Ureter (tissue), 1 donor: ENCODE results near the gene GRPEL1. TPM values are rescaled to one million over a fixed set of nuclear protein-coding genes. Genes with fewer than 3 reads are reported as not detected.
"Not testable (repeated sequence)": the region's sequence is repeated elsewhere in the genome, so short reads cannot be mapped to it uniquely, and the experiment has no call there.

ENCODE experiments used
- DNase-seq: peaks from one replicate; pipeline ENCODE4 v3.0.0-alpha.2; 2020; ENCODE audit warnings: low spot score
- total RNA-seq: library from RNA; stranded (reverse); gene quantifications from one replicate; pipeline ENCODE4 v1.2.4, GENCODE V29; 2023
- donor health status: DM: yes; HTN: yes; CAD: no.

The GRPEL1 gene
- total RNA-seq, 1 donor from 2014 or later, result 35.1 TPM

DNA sequence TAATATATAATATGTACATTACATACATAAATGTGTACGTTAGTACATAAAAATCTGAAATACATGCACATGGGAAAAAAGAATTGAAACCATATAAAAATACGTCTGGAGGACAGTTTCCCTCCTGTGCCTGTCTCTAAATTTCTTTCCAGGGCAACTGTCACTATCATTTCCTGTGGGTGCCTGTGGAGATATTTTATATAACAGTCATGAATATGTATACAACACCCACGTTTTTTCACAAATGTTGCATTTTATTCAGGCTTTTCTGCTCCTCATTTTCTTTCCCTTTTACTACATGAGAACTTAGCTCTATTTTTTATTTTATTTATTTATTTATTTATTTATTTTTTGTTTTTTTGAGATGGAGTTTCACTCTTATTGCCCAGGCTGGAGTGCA is 24.2 kb upstream of the GRPEL1 start:
- DNase-seq, result no peak

DNA sequence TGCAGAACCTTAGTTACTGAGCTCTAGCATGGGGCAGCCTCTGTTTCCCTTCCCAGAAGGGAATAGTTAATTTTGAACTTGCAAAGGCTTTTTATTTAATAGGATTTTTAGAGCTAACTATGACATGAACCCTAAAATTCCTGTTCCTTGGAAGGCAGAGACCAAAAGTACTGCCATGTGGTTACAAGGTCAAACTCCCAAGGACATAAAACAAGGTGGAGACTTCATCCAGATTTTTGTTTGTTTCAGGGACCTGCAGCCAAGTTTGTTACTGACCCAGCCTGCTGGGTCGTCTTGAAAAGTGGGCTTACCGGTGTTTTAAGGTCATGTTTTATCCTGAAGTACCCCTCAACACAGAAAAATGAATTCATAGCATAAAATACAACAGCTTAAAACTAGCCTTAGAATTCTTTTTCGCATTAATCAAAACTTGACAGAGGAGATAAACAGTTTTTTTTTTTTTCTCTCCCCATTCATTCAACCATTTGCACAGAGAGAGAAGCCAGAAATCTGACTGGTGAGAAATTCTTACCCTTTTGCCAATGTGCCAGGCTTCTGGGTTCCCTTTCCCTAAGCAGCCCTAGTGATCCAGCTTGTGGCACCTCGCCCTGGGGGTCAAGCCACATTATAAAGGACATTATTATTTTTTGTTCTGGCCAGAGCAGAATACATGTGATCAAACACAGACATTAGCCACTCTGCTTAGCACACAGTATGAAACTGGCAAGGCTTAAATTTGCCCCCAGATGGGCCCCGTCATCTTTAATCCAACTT is 21.5 kb upstream of the GRPEL1 start:
- no peak for DNase-seq

DNA sequence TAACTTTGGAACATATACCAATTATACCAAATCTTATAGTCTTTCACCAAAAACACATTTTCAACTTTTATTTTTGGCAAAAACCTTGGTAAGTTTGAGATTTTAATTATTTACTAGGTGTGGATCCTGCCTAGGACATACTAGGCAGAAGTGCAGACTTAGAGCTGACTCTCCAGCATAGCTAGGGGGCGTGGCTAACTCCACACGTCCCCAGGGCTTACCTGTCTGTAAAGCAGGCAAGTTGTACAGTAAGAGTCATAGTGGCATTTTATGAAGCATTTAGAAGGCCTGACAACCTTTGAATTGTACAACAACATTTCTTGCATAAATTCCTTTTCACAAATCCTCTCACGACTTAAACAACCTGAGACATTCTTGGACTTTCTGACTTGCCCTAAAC is 19.2 kb upstream of the GRPEL1 start:
- no peak for DNase-seq

DNA sequence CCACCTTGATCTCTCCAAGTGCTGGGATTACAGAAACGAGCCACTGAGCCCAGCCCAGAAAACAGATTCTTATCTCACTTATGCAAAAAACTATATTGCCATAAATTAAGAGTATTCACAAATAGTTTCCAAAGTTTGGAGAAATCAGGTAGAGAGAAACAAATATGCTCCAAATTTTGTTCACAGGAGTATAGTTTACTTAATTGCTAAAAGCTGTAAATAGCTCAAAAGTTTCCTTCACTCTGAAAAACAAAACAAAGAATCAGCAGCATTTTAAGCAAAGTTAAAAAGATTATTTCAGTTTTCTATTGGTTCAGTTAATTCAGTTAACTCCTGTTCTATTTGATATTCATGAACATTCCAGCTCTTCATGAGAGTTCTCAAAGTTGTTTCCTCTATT is 18.5 kb upstream of the GRPEL1 start:
- no peak for DNase-seq

DNA sequence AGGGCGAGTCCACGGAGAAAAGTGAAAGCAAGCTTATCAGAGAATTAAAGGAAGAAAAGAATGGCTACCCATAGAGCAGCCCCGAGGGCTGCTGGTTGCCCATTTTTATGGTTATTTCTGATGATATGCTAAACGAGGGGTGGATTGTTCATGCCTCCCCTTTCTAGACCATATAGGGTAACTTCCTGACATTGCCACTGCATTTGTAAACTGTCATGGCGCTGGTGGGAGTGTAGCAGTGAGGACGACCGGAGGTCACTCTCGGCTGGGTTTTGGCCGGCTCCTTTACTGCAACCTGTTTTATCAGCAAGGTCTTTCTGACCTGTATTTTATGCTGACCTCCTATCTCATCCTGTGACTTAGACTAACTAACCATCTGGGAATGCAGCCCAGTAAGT is 16.7 kb upstream of the GRPEL1 start:
- not testable (repeated sequence) for DNase-seq

DNA sequence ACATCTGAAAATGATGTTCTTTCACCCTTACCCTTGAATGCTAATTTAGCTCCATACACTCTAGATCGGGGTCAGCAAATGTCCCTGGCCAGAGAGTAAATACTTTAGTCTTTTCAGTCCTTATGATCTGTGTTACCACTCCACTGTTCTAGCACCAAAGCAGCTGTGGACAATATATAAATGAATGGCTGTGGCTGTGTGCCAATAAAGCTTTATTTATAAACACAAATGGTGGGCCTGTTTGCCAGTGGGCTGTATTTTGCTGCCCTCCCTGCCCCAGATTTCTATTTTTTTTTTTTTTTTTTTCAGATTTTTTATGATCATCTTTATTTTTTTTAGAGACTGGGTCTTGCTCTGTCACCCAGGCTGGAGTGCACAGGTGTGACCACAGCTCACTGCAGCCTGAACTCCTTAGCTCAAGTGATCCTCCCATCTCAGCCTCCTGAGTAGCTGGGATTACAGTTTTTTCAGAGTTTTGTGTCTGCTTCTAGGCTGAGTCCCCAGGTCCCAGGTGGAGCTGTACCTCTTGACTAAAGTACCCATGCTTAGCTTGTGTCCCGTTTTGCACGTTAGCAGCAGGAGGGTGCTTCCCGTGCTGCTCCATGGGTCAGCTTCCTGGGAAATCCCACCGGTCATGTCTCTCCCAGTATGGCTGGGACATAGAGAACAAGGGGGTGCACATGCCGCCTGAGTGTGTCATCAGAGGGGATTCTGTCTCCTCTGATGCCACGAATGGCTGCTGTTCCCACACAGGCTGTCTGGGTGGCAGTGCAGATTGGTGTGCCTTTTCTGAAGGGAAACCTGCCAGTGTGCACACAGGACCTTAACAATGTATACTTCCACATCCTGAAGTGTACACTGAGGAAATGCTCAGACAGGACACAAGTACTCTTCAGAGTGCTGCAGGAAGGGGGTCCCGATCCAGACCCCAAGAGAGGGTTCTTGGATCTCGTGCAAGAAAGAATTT is 16.0 kb upstream of the GRPEL1 start:
- DNase-seq, result no peak

DNA sequence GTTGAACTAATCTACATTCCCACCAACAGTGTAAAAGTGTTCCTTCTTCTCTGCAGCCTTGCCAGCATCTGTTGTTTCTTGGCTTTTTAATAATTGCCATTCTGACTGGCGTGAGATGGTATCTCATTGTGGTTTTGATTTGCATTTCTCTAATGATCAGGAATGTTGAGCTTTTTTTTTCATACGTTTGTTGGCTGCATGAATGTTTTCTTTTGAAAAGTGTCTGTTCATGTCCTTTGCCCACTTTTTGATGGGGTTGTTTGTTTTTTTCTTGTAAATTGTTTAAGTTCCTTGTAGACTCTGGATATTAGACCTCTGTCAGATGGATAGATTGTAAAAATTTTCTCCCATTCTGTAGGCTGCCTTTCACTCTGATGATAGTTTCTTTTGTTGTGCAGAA is 12.0 kb upstream of the GRPEL1 start:
- DNase-seq, result not testable (repeated sequence)

DNA sequence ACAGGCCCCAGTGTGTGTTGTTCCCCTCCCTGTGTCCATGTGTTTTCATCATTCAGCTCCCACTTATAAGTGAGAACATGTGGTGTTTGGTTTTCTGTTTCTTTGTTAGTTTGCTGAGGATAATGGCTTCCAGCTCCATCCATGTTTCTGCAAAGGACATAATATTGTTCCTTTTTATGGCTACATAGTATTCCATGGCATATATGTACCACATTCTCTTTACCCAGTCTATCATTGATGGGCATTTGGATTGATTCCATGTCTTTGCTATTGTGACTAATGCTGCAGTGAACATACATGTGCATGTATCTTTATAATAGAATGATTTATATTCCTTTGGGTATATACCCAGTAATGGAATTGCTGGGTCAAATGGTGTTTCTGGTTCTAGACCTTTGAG is 11.6 kb upstream of the GRPEL1 start:
- DNase-seq, result not testable (repeated sequence)

DNA sequence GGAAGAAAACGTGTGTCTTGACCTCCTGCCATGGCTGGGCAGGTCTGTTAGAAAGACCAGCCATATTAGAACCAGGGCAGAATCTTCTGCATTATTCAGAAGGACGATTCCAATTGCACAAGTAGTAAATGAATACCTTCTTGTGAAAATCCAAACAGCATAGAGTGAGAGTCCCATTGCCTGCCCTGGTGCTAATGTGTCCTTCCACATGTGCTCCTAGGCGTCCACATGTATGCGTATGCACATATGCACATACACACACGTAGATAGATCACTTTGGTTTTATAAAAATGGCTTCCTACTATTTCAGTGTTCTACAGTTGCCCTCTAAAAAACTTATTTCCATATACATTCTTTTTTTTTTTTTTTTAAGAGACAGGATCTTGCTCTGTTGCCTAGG is 10.2 kb upstream of the GRPEL1 start:
- DNase-seq, result no peak

DNA sequence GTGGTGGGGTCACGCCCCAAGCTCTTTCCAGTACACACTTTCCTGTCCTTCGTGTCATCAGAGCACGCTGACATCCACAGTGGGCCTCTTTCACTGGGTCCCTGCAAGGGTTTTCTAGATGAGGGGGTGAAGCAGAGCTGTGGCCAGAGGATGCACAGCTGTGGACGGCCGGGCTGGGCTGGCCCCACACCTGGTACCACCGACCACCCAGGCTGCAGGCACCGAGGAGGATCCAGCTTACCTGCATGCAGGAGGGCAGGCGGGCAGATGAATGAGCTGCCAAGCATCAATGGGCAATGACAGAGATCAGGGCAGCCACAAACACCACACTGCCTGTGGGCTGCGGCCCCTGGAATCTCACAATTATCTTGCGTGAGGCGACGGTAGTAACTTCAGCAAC is 9.5 kb upstream of the GRPEL1 start:
- DNase-seq, result no peak

DNA sequence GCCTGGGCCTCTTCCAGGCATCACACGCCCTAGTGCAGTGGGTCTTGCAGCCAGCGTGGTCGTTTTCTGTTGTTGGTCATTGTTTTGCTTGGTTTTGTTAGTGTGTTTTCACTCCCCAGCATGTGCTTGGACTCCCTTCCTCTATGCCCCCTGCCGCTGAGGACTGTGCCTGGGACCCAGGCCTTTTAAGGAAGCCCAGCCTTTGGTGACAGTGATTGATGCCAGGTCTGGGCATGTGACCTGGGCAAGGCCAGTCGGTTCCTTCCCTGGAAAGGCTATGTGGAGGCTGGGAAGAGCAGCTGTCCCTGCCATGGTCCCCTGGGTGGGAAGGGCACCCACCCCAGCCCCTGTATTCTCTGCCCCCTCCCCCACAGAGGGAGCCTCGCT is 8.8 kb upstream of the GRPEL1 start:
- no peak for DNase-seq

DNA sequence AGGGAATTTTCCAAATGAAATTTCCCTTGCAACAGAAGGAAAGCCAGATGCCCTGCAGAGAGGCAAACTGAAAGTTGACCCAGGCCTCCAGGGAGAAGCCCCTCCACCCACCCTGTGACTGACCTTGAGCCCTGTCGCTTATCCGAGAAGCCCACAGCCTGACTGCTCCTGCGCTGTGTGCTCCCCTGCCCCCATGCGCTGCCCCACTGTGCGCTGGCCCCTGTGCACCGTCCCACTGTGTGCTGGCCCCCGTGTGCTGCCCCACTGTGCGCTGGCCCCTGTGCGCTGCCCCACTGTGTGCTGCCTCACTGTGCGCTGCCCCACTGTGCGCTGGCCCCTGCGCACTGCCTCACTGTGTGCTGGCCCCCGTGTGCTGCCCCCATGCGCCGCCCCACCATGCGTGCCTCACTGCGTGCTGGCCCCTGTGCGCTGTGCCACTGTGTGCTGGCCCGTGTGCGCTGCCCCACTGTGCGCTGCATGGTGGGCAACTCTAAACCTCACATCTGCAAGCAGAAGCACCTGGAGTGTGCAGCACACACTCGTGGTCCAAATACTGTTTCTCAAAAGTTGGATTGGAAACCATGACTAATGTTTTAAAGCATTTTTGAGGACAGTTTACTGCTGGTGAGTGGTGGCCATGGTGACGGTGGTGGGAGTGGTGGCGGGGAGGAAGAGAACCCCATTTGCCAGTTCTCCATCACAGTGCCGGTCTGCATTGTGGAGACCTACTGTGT is 8.3 kb upstream of the GRPEL1 start:
- no peak for DNase-seq

DNA sequence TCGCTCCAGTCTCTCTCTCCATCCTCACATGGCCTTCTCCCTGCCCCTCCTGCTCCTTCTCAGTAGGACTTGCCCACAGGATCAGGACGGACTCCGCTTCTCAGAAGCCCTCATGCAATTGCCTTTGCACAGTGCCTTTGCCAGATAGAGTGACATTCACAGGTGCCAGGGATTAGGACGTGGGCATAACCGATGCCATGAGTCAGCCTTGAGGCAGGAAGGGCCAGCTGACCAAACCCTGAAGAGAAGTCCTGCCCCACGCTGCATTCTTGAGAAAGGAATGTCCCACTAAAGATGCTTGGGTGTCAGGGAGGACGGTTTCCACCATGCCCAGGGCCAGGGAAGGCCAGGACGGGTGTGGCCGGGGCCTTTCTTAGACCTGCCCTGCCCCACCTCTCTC is 6.6 kb upstream of the GRPEL1 start:
- DNase-seq, result no peak

DNA sequence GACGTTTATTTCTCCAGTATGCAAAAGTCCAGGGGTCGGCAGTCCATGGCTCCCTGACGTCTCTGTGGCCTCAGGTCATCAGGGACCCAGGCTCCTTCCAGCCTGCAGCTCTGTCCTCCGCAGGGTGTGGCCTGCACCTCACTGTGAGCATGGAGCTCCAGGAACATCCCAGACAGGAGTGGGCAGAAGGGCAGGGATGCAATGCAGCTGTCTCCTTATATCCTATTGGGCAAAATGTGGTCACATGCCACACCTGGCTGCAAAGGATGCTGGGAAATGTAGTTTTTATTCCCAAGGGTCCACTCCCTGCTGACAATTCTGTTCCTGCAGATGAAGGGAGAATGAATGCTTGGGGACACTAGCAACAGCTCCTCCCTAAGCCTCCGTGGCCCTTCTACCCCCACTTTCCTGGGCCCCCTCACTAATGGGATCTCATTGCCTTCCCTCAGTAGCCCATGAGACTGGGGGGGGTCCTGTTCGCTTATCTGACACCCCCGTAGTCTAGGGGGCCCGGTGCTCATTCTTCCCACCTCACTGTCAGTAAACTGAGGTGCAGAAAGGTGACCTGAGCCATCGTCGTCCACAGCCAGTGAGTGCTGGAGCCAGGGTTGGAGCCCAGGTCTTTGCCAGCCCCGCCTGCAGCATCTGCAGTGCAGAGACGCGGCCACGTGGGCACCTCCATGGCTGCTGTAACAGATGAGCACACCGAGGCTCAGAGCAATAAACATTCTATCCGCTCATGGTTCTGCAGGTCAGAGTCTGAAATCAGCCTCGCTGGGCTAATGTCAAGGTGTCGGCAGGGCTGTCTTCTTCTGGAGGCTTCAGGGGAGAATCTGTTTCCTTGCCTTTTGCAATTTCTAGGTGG is 5.9 kb upstream of the GRPEL1 start:
- no peak for DNase-seq

DNA sequence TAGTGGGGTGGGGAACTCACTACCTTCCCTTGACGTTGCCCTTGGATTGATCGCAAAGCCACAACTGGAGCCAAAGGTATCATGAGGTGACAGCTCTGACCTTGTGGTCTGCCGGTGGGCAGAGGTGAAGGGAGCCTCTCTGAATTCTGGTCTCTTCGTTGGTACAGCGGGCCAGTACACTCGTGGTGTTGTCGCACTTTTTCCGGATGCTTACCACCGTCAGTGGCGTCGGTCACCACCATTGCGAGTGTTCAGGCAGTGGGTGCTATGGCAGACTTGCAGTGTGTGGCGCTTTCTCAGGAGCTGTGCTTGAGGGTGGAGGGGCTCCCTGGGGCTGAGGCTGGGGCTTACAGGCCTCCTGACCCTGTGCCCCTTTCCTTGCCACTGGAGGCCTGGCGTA is 5.2 kb upstream of the GRPEL1 start:
- DNase-seq, result no peak

DNA sequence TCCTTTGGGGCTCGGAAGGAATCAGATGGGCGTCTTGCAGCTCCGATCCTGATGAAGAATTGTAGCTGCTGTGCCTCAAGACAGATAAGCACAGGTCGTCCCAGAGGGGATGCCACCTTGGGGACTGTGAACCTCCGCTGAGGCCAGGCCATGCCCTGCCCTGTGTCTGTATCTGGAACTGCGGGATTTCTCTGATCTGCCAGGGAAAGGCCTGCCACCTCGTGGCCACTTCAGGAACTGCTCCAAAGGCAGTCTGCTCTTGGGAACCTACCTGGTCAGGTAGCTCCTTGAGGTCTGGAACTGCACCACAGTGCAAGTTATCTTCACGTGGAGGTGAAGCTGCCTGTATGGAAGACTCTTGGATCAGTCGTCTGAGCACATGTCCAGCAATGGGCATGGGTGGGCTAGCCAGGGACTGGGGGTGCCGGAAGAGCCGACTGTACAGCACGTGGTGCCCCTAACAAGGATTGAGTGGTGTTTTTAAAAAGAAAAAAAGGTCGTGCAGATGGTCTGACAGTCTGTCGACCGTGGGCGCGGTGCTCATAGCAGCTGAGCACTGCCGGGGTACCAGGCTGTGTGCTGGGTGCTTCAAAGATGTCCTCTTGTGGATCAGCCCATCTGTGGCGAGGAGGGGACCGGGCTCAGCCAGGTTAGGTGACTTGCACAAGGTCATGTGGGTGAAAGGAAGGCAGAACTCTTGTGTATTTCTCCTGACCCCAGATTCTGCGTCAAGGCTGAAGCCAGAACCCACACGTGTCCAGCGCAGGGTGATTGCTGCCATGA is 3.1 kb upstream of the GRPEL1 start:
- peak; percentile 90 for DNase-seq

DNA sequence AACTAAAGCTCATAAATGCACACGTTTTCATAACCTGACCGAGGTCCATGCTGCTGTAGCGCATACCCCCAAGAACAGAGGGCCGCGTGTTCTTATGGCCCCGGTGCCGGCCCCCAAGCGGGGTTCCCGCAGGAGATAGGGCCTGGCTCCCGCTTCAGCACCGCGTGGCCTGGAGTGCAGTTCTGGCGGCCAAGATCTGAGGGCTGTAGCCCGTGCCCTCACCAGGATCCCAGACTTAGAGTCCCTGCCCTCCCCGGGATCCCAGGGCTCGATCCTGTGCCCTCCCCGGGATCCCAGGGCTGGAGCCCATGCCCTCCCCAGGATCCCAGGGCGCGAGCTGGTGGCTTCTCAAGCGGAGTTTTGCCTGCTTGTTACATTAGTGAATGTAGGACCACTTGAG is 1.0 kb upstream of the GRPEL1 start:
- DNase-seq, result no peak

DNA sequence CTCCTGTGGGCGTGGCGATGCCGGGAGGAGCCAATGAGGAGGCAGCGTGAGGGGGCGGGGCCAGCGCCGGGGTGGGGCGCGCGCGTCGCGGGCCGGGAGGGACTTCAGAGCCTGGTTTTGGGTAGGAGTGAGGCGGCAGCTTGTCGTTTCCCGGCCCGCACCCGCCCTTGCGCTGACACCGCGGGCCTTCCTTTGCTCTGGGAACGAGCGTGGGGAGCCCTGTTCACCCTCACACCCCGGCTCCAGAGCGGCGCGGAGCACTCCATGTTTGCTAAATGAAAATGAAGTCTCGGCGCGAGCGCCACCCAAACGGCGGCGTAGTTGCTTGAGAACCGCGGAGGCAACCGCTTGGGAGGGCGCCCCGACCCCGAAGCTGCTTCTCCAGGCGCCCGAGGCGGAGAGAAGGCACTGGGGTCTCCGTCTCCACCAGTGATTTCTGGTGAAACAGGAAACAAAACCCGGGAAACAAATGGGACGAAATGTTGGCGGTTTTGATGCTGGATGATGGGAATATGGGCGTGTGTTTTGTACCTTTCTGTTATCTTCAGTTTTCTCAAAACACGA is 497 bp upstream of the GRPEL1 start:
- no peak for DNase-seq

DNA sequence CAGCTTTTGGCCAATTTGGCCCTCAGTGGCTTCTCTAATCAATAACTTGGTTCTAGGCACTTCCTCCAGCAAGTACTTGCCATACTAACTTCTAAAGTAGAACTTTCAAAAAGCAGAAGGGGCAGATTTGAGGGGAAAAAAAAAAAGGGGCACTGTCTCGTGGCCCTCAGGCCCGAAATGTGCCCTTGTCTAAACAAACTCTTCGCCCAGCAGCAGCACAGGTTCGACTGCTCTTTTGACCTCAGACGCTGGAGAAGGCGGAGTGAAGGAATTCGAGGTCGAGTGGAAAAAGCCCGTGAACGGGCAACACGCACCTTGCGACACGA is 775 bp downstream of the GRPEL1 start:
- DNase-seq, result no peak

DNA sequence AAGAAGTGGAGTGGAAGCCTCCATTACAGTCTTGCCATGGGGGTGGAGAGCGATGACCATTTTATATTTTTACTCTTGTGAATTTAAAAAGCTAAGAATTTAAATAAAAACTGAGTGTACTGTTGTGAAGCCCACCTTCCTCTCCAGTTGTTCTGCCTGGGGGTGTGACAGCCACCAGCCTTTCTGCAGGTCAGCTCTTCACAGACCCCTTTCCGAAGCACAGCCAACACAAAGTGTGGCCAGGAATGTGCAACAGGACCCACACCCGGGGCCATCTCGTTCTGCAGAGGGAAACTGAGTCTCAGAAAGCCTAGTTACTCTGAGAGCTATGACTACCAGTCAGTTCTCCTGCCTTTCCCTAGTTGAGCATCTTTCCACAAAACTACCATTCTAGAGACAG is 1.4 kb downstream of the GRPEL1 start:
- no peak for DNase-seq
